Spleen (tissue), 11 donors: ENCODE results near the gene PLPP2. TPM values are rescaled to one million over a fixed set of nuclear protein-coding genes. Genes with fewer than 3 reads are reported as not detected.

Experiments used
- DNase-seq: peaks from one replicate; pipeline ENCODE4 v3.0.0-alpha.2; 2020
- H3K27ac ChIP-seq, 8 donors: fragments of 200-600 bp; sonication (generic) in 7 of 8; 1 replicate in 4 of 8; 2 replicates in 4 of 8; pipeline versions ENCODE4 v1.5.0 to v1.8.0; 2016 to 2021; ENCODE audit warnings: inconsistent platforms in 4 of 8, mild to moderate bottlenecking in 4 of 8, moderate library complexity in 1 of 8
- H3K27me3 ChIP-seq, 7 donors: fragments of 200-600 bp; sonication (generic) in 6 of 7; replicated peaks in 1 of 7; 1 replicate in 4 of 7; 2 replicates in 3 of 7; pipeline versions ENCODE4 v1.5.0 to v1.8.0; 2016 to 2021; ENCODE audit warnings: inconsistent platforms in 3 of 7, mild to moderate bottlenecking in 1 of 7
- H3K36me3 ChIP-seq, 6 donors: fragments of 200-600 bp; sonication (generic) in 5 of 6; 1 replicate in 4 of 6; 2 replicates in 2 of 6; pipeline versions ENCODE4 v1.5.0 to v1.8.0; 2016 to 2021; ENCODE audit warnings: inconsistent platforms in 2 of 6
- H3K4me1 ChIP-seq, 6 donors: fragments of 200-600 bp; sonication (generic) in 5 of 6; 1 replicate in 3 of 6; 2 replicates in 3 of 6; pipeline versions ENCODE4 v1.5.0 to v1.8.0; 2016 to 2021; ENCODE audit warnings: inconsistent platforms in 3 of 6
- H3K4me3 ChIP-seq, 8 donors: fragments of 200-600 bp; sonication (generic) in 7 of 8; 1 replicate in 4 of 8; 2 replicates in 4 of 8; pipeline versions ENCODE4 v1.5.0 to v1.8.0; 2016 to 2021; ENCODE audit warnings: inconsistent platforms in 4 of 8, mild to moderate bottlenecking in 4 of 8, moderate library complexity in 2 of 8
- H3K9me3 ChIP-seq, 8 donors: fragments of 200-600 bp; sonication (generic) in 7 of 8; 1 replicate in 4 of 8; 2 replicates in 4 of 8; pipeline versions ENCODE4 v1.5.0 to v1.8.0; 2016 to 2021; ENCODE audit warnings: inconsistent platforms in 4 of 8
- CTCF ChIP-seq, 11 experiments: fragments of 200-600 bp in 7 of 11; fragments of 450-650 bp in 4 of 11; sonication (generic) in 4 of 11; IDR thresholded peaks in 8 of 11; conservative IDR thresholded peaks in 3 of 11; 1 replicate in 7 of 11; 2 replicates in 4 of 11; pipeline versions ENCODE4 v1.4.0 to v1.8.0; 2016 to 2021; ENCODE audit warnings: antibody characterized with exemption in 11 of 11, inconsistent platforms in 4 of 11, mild to moderate bottlenecking in 1 of 11
- POLR2A ChIP-seq, 3 donors: fragments of 450-650 bp; IDR thresholded peaks; one replicate each; pipeline ENCODE4 v1.5.1; 2017; ENCODE audit warnings: antibody characterized with exemption in 3 of 3, mild to moderate bottlenecking in 1 of 3
- POLR2AphosphoS5 ChIP-seq, 3 donors: sonication (generic); formaldehyde crosslinking; IDR thresholded peaks; one replicate each; pipeline ENCODE4 v1.5.1; 2017; ENCODE audit warnings: antibody characterized with exemption in 3 of 3
- WGBS, 5 donors: extraction: QIAGEN DNeasy Blood & Tissue Kit in 3 of 5; methylation state at CpG; one replicate each; pipeline versions ENCODE4 v1.1.5 to v1.1.7; 2013 to 2018; 5-methylcytosine and 5-hydroxymethylcytosine counted together
- intact Hi-C: fragments of 100-400 bp; cut with DNase I; formaldehyde crosslinking; loops from one replicate; pipeline ENCODE4 v1.15.0; 2023; ENCODE audit warnings: low total_unique reads
- polyA plus RNA-seq, 3 donors: library from polyadenylated mRNA; stranded (reverse); fragments of 200-250 nt; gene quantifications; one replicate each; pipeline ENCODE4 v1.2.1, GENCODE V29; 2013
- total RNA-seq, 7 donors: library from RNA; depleted of rRNA in 3 of 7; stranded (reverse); fragments of >200 nt in 3 of 7; fragmentation: NEBNext Ultra II Directional in 4 of 7; extraction: Animal tissue kit (Norgen Biotek cat#: 25700) in 4 of 7; gene quantifications; one replicate each; pipeline versions ENCODE4 v1.1.0 to v1.2.1, GENCODE V29; 2016 to 2021
- donor health status: healthy with polysubstance abuse.
- donor health status: DM: no; HTN: no; CAD: no; lungs with moderate emphysema.
- donor health status: DM: no; HTN: no; CAD: no.
- donor health status: Bipolar disorder and iron deficiency.
- donor health status: healthy.
- donor health status: DM: no; HTN: no; CAD: no.
- donor health status: DM: yes; HTN: yes; CAD: no.

Gene PLPP2
- total and polyA plus RNA-seq, 10 donors: 1.2 to 27.7 (median 4.1) TPM

- DNase-seq: no peak
- intact Hi-C loops: no loop called here
- no peak for TF ChIP-seq CTCF (IDR thresholded peaks at IDR 0.05 in 8 of 11, conservative IDR thresholded peaks at IDR 0.05 in 3 of 11)
- no peak for TF ChIP-seq POLR2A (IDR thresholded peaks at IDR 0.05)
- no peak for TF ChIP-seq POLR2AphosphoS5 (IDR thresholded peaks at IDR 0.05)
- Histone ChIP-seq H3K27ac (no peak overlapping the region), H3K4me1 (peaks cover 6 to 35% (median 28%) of the 10 kb centered on the region in 6 donors), H3K4me3 (no peak overlapping the region), H3K36me3 (peaks cover under 1 to 45% (median 21%) of the 10 kb centered on the region in 6 donors), H3K9me3 (peaks cover 0 to 5% (median under 1%) of the 10 kb centered on the region in 8 donors), H3K27me3 (no peaks in the 10 kb centered on the region)
- 89 to 94% (median 92%) methylated on average over 11 to 20 of the region's 20 CpGs for WGBS, 5 donors
These were observed 44.9 kb upstream of the PLPP2 start for GRCh38 chr19:336067-336614.

DNA sequence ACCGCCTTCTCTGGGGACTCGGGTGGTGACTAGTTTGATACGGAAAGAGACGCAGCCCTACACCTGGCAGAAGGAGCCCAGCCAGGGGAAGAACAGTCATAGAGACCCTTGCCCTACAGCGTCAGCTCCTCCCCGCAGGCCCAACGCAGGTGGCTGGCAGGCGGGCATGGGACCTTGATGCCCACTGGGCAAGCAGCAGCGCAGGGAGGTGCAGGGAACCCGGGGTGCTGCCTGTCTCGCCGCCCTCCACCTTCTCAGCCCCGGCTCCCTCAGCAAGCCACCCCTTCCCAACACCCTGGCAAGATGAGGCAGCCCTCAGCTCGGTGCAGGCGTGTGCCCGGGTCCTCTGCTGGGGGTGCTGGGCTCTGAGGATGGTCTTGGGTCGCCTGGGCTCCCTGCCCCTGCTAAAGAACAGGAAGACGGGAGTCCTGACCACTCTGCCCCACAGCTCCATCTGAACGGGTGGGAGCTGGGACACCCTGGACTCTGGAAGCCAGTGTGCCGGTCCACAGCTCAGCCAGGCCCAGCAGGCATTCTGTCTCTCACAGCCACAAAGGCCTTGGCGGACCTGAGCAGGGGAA lies 44.4 kb upstream of the PLPP2 start:
- Histone ChIP-seq H3K27me3 (no peaks in the 10 kb centered on the region), H3K4me1 (peaks cover 3 to 30% (median 22%) of the 10 kb centered on the region in 6 donors), H3K36me3 (peaks cover 6 to 46% (median 27%) of the 10 kb centered on the region in 6 donors), H3K27ac (no peak overlapping the region), H3K9me3 (peaks cover 0 to 10% (median 5%) of the 10 kb centered on the region in 8 donors), H3K4me3 (no peak overlapping the region)
- intact Hi-C loops: no loop called here
- 92 to 96% (median 93%) methylated on average over 9 to 21 of the region's 21 CpGs for WGBS, 5 donors
- DNase-seq: no peak
- TF ChIP-seq POLR2AphosphoS5 (IDR thresholded peaks at IDR 0.05): no peak
- TF ChIP-seq CTCF (IDR thresholded peaks at IDR 0.05 in 8 of 11, conservative IDR thresholded peaks at IDR 0.05 in 3 of 11): no peak
- no peak for TF ChIP-seq POLR2A (IDR thresholded peaks at IDR 0.05)

- intact Hi-C loops: no loop called here
- H3K36me3 ChIP-seq: peaks cover 6 to 52% (median 32%) of the 10 kb centered on the region in 6 donors
- TF ChIP-seq POLR2A (IDR thresholded peaks at IDR 0.05) (no peak), POLR2AphosphoS5 (IDR thresholded peaks at IDR 0.05) (no peak), CTCF (IDR thresholded peaks at IDR 0.05 in 8 of 11, conservative IDR thresholded peaks at IDR 0.05 in 3 of 11) (no peak)
- H3K4me3 ChIP-seq: no peak overlapping the region
- WGBS, 5 donors: 83 to 97% (median 94%) methylated on average over 8 to 9 of the region's 9 CpGs
- H3K27ac ChIP-seq: no peak overlapping the region
- no peak for DNase-seq
- peaks cover 0 to 15% (median 10%) of the 10 kb centered on the region in 8 donors for H3K9me3 ChIP-seq
- no peaks in the 10 kb centered on the region for H3K27me3 ChIP-seq
- H3K4me1 ChIP-seq: peaks cover 0 to 25% (median 17%) of the 10 kb centered on the region in 6 donors
These were observed 43.9 kb upstream of the PLPP2 start for GRCh38 chr19:335072-335471.

- H3K4me3 ChIP-seq: no peak overlapping the region
- peaks cover 7 to 57% (median 37%) of the 10 kb centered on the region in 6 donors for H3K36me3 ChIP-seq
- TF ChIP-seq CTCF (IDR thresholded peaks at IDR 0.05 in 8 of 11, conservative IDR thresholded peaks at IDR 0.05 in 3 of 11) (no peak), POLR2A (IDR thresholded peaks at IDR 0.05) (no peak), POLR2AphosphoS5 (IDR thresholded peaks at IDR 0.05) (no peak)
- H3K9me3 ChIP-seq: peaks cover 0 to 19% (median 10%) of the 10 kb centered on the region in 8 donors
- DNase-seq: no peak
- 95 to 98% (median 95%) methylated on average over 14 to 19 of the region's 19 CpGs for WGBS, 5 donors
- H3K4me1 ChIP-seq: peaks cover 0 to 19% (median 12%) of the 10 kb centered on the region in 6 donors
- no peaks in the 10 kb centered on the region for H3K27me3 ChIP-seq
- intact Hi-C loops: no loop called here
- no peak overlapping the region for H3K27ac ChIP-seq
These were observed 43.3 kb upstream of the PLPP2 start for GRCh38 chr19:334296-335071.
